Upper lobe of left lung (tissue), 6 donors: ENCODE measurements around the gene MROH7. TPM values are rescaled to one million over a fixed set of nuclear protein-coding genes. Genes with fewer than 3 reads are reported as not detected.

Source experiments
- ATAC-seq, 2 donors: fragments of 200-7000 bp; cut with Tn5 transposase; one replicate each; pipeline ENCODE4 v1.9.1; 2022; ENCODE audit warnings: mild to moderate bottlenecking in 2 of 2, moderate library complexity in 2 of 2; ENCODE audit not compliant: low FRiP score in 2 of 2
- DNase-seq, 2 donors: peaks; one replicate each; pipeline ENCODE4 v3.0.0-alpha.2; 2019 to 2020
- H3K27ac ChIP-seq, 4 donors: fragments of 200-600 bp; sonication (generic); one replicate each; pipeline ENCODE4 v1.5.1; 2016 to 2019
- H3K27me3 ChIP-seq, 4 donors: fragments of 200-600 bp; sonication (generic); one replicate each; pipeline ENCODE4 v1.5.1; 2017 to 2019
- H3K36me3 ChIP-seq, 4 donors: fragments of 200-600 bp; sonication (generic); one replicate each; pipeline ENCODE4 v1.5.1; 2016 to 2019
- H3K4me1 ChIP-seq, 4 donors: fragments of 200-600 bp; sonication (generic); one replicate each; pipeline ENCODE4 v1.5.1; 2018 to 2019
- H3K4me3 ChIP-seq, 4 donors: fragments of 200-600 bp; sonication (generic); one replicate each; pipeline ENCODE4 v1.5.1; 2017 to 2019; ENCODE audit warnings: mild to moderate bottlenecking in 2 of 4, moderate library complexity in 1 of 4
- H3K9me3 ChIP-seq, 4 donors: fragments of 200-600 bp; sonication (generic); one replicate each; pipeline ENCODE4 v1.5.1; 2018 to 2019
- CTCF ChIP-seq, 6 experiments: fragments of 450-650 bp in 4 of 6; fragments of 200-600 bp in 2 of 6; sonication (generic) in 2 of 6; IDR thresholded peaks; one replicate each; pipeline ENCODE4 v1.5.1; 2016 to 2019; ENCODE audit warnings: antibody characterized with exemption in 6 of 6
- EP300 ChIP-seq, 4 donors: sonication (generic); formaldehyde crosslinking; IDR thresholded peaks; one replicate each; pipeline ENCODE4 v1.5.1; 2017; ENCODE audit warnings: antibody characterized with exemption in 4 of 4, control low read depth in 2 of 4
- POLR2A ChIP-seq, 4 donors: fragments of 450-650 bp; IDR thresholded peaks; one replicate each; pipeline ENCODE4 v1.5.1; 2016 to 2017; ENCODE audit warnings: antibody characterized with exemption in 4 of 4, mild to moderate bottlenecking in 2 of 4
- POLR2AphosphoS5 ChIP-seq, 2 donors: sonication (generic); formaldehyde crosslinking; IDR thresholded peaks; one replicate each; pipeline ENCODE4 v1.5.1; 2017; ENCODE audit warnings: antibody characterized with exemption in 2 of 2
- WGBS, 2 donors: methylation state at CpG; one replicate each; pipeline ENCODE4 v1.1.5; 2017 to 2018; 5-methylcytosine and 5-hydroxymethylcytosine counted together
- total RNA-seq, 6 donors: library from RNA; depleted of rRNA in 4 of 6; stranded (reverse); fragments of >200 nt in 4 of 6; gene quantifications; one replicate each; pipeline versions ENCODE4 v1.1.0 to v1.2.1, GENCODE V29; 2016 to 2021
- donor health status: DM: no; HTN: no; CAD: no; lungs with moderate emphysema.
- donor health status: DM: no; HTN: yes; CAD: no; lungs with severe emphysema.

MROH7 gene
- total RNA-seq, 6 donors from 2014 or later: 1.2 to 10.5 (median 2.2) TPM

GRCh38 chr1:54664364-54664763 lies 22.8 kb downstream of the MROH7 start:
- no peak overlapping the region for H3K4me3 ChIP-seq
- no peak overlapping the region for H3K27ac ChIP-seq
- 88 to 89% methylated on average over 4 of the region's 4 CpGs for WGBS, 2 donors
- H3K27me3 ChIP-seq: no peaks in the 10 kb centered on the region
- TF ChIP-seq CTCF (IDR thresholded peaks at IDR 0.05): no peak
- ATAC-seq: no peak
- H3K4me1 ChIP-seq: no peaks in the 10 kb centered on the region
- no peak for DNase-seq
- no peaks in the 10 kb centered on the region for H3K36me3 ChIP-seq
- no peaks in the 10 kb centered on the region for H3K9me3 ChIP-seq

- H3K27me3 ChIP-seq: no peaks in the 10 kb centered on the region
- no peaks in the 10 kb centered on the region for H3K9me3 ChIP-seq
- ATAC-seq: no peak
- H3K4me3 ChIP-seq: no peak overlapping the region
- no peak overlapping the region for H3K27ac ChIP-seq
- no peaks in the 10 kb centered on the region for H3K36me3 ChIP-seq
- H3K4me1 ChIP-seq: no peaks in the 10 kb centered on the region
- no peak for DNase-seq
- TF ChIP-seq CTCF (IDR thresholded peaks at IDR 0.05) (no peak), POLR2A (IDR thresholded peaks at IDR 0.05) (no peak), POLR2AphosphoS5 (IDR thresholded peaks at IDR 0.05) (no peak), EP300 (IDR thresholded peaks at IDR 0.05) (no peak)
- 88 to 97% methylated on average over 5 of the region's 5 CpGs for WGBS, 2 donors
Observed at GRCh38 chr1:54665852-54666251, 24.3 kb downstream of the MROH7 start.

- Histone ChIP-seq H3K4me3 (no peak overlapping the region), H3K27me3 (no peaks in the 10 kb centered on the region), H3K27ac (no peak overlapping the region), H3K36me3 (no peaks in the 10 kb centered on the region), H3K4me1 (no peaks in the 10 kb centered on the region), H3K9me3 (no peaks in the 10 kb centered on the region)
- TF ChIP-seq POLR2A (IDR thresholded peaks at IDR 0.05) (no peak), CTCF (IDR thresholded peaks at IDR 0.05) (no peak), EP300 (IDR thresholded peaks at IDR 0.05) (no peak), POLR2AphosphoS5 (IDR thresholded peaks at IDR 0.05) (no peak)
- DNase-seq (no peak), ATAC-seq (no peak)
- WGBS, 2 donors: 79 to 82% methylated on average over 6 of the region's 6 CpGs
Observed at GRCh38 chr1:54666333-54666732, 24.7 kb downstream of the MROH7 start.

GRCh38 chr1:54667797-54668196 lies 26.2 kb downstream of the MROH7 start:
- WGBS, 2 donors: 88 to 96% methylated on average over 2 of the region's 2 CpGs
- H3K4me3 ChIP-seq: no peak overlapping the region
- no peaks in the 10 kb centered on the region for H3K4me1 ChIP-seq
- no peaks in the 10 kb centered on the region for H3K9me3 ChIP-seq
- DNase-seq: no peak
- no peak overlapping the region for H3K27ac ChIP-seq
- TF ChIP-seq EP300 (IDR thresholded peaks at IDR 0.05) (no peak), CTCF (IDR thresholded peaks at IDR 0.05) (no peak), POLR2AphosphoS5 (IDR thresholded peaks at IDR 0.05) (no peak), POLR2A (IDR thresholded peaks at IDR 0.05) (no peak)
- no peaks in the 10 kb centered on the region for H3K27me3 ChIP-seq
- H3K36me3 ChIP-seq: no peaks in the 10 kb centered on the region
- no peak for ATAC-seq

GRCh38 chr1:54668567-54668966 lies 27.0 kb downstream of the MROH7 start:
- ATAC-seq (no peak), DNase-seq (no peak)
- H3K4me1 ChIP-seq: no peaks in the 10 kb centered on the region
- no peaks in the 10 kb centered on the region for H3K9me3 ChIP-seq
- TF ChIP-seq POLR2AphosphoS5 (IDR thresholded peaks at IDR 0.05) (no peak), POLR2A (IDR thresholded peaks at IDR 0.05) (no peak), EP300 (IDR thresholded peaks at IDR 0.05) (no peak), CTCF (IDR thresholded peaks at IDR 0.05) (no peak)
- WGBS, 2 donors: 88 to 89% methylated on average over 2 of the region's 2 CpGs
- no peaks in the 10 kb centered on the region for H3K36me3 ChIP-seq
- H3K27ac ChIP-seq: no peak overlapping the region
- H3K27me3 ChIP-seq: no peaks in the 10 kb centered on the region
- no peak overlapping the region for H3K4me3 ChIP-seq
